HL-60 (cell line): ENCODE data around the gene TCFL5.

Source experiments
- DNase-seq, 2 experiments: peaks; one replicate each; pipeline ENCODE4 v3.0.0-alpha.2; 2010 to 2020; ENCODE audit warnings: low read depth in 1 of 2, low spot score in 1 of 2
- H3K27ac ChIP-seq: fragments of 250-450 bp; sonication (Bioruptor Pico); replicated peaks from 2 replicates; pipeline ENCODE4 v1.5.1; 2020; ENCODE audit warnings: mild to moderate bottlenecking, moderate library complexity
- H3K27me3 ChIP-seq: fragments of 250-450 bp; sonication (Bioruptor Pico); 2 replicates; pipeline ENCODE4 v1.5.1; 2021; ENCODE audit warnings: mild to moderate bottlenecking, moderate library complexity; ENCODE audit not compliant: insufficient read depth, poor library complexity, severe bottlenecking
- H3K4me3 ChIP-seq: replicated peaks from 2 replicates; pipeline ENCODE4 v1.5.1; 2011; ENCODE audit warnings: mild to moderate bottlenecking, control low read depth, low read length; ENCODE audit not compliant: insufficient read depth
- CTCF ChIP-seq: IDR thresholded peaks from one replicate; pipeline ENCODE4 v1.5.1; 2011; ENCODE audit warnings: low read length, control low read depth, inconsistent platforms; ENCODE audit not compliant: insufficient read depth
- GABPA ChIP-seq: IDR thresholded peaks from 2 replicates; pipeline ENCODE4 v1.6.1; 2012; ENCODE audit warnings: low read depth
- POLR2AphosphoS5 ChIP-seq: IDR thresholded peaks from 2 replicates; pipeline ENCODE4 v1.6.1; 2012; ENCODE audit warnings: low read depth
- SPI1 ChIP-seq: IDR thresholded peaks from 2 replicates; pipeline ENCODE4 v1.6.1; 2012; ENCODE audit warnings: low read depth, mild to moderate bottlenecking, borderline replicate concordance
- TF ChIP-seq, protein P1 (sequence below): IDR thresholded peaks from 2 replicates; pipeline ENCODE4 v1.6.1; 2012; ENCODE audit warnings: low read depth; ENCODE audit not compliant: insufficient replicate concordance

The TCFL5 gene

GRCh38 chr20:62816031-62816883 is 45.4 kb downstream of the TCFL5 start:
- Histone ChIP-seq H3K27me3 (peaks cover 21% of the 10 kb centered on the region), H3K4me3 (no peak overlapping the region), H3K27ac (no peak overlapping the region)
- no peak for TF ChIP-seq CTCF
- 0 out of 2 replicates have a peak, but pooled peaks have one; percentile 7 for TF ChIP-seq GABPA
- DNase-seq = no peak

DNA sequence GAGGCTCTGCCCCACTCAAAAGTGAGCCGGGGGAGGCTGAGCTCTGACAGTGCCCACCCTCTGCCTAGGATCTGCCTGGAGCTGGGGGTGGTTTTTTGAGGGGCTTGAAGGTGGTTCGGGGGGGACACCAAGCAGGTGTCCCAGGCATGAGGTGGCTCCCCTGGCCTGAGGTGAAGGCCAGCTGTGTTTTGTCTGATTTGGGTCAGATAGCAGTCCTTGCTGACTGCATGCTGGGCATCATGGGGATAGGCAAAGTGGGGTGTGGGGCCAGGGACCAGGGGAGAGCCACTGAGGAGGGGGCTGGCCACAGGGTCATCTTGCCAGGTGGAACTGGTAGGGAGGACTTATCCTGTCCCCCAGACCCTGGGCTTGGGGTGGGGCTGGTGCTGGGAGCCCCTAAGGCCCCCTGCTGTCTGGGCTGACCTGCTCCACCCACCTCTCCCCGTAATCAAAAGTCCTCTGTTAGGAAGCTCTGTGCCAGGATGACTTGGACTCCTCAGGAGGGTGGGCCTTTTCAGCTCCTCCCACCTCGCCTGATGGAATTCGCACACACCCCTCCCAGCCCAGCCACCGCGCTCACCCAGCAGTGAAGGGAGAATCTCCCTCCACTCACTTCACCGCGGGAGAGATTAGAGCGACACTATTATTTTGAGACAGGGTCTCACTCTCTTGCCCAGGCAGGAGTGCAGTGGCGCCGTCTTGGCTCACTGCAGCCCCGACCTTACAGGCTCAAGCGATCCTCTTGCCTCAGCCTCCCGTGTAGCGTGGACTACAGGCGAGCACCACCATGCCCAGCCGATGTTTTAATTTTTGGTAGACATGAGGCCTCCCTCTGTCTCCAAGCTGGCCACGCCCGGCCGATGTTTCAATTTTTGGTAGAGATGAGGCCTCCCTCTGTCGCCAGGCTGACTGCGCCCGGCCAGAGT is 46.3 kb downstream of the TCFL5 start:
- Histone ChIP-seq H3K27ac (no peak overlapping the region), H3K27me3 (peaks cover 21% of the 10 kb centered on the region), H3K4me3 (no peak overlapping the region)
- TF ChIP-seq SPI1 (no peak), CTCF (no peak), POLR2AphosphoS5 (no peak), GABPA (no peak)
- TF ChIP-seq, protein P1, sequence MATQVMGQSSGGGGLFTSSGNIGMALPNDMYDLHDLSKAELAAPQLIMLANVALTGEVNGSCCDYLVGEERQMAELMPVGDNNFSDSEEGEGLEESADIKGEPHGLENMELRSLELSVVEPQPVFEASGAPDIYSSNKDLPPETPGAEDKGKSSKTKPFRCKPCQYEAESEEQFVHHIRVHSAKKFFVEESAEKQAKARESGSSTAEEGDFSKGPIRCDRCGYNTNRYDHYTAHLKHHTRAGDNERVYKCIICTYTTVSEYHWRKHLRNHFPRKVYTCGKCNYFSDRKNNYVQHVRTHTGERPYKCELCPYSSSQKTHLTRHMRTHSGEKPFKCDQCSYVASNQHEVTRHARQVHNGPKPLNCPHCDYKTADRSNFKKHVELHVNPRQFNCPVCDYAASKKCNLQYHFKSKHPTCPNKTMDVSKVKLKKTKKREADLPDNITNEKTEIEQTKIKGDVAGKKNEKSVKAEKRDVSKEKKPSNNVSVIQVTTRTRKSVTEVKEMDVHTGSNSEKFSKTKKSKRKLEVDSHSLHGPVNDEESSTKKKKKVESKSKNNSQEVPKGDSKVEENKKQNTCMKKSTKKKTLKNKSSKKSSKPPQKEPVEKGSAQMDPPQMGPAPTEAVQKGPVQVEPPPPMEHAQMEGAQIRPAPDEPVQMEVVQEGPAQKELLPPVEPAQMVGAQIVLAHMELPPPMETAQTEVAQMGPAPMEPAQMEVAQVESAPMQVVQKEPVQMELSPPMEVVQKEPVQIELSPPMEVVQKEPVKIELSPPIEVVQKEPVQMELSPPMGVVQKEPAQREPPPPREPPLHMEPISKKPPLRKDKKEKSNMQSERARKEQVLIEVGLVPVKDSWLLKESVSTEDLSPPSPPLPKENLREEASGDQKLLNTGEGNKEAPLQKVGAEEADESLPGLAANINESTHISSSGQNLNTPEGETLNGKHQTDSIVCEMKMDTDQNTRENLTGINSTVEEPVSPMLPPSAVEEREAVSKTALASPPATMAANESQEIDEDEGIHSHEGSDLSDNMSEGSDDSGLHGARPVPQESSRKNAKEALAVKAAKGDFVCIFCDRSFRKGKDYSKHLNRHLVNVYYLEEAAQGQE = no peak
- DNase-seq = no peak

- no peak for DNase-seq
- Histone ChIP-seq H3K4me3 (no peak overlapping the region), H3K27me3 (peaks cover 21% of the 10 kb centered on the region), H3K27ac (no peak overlapping the region)
- no peak for TF ChIP-seq SPI1
- TF ChIP-seq GABPA = no peak
- no peak for TF ChIP-seq POLR2AphosphoS5
- TF ChIP-seq, protein P1 = no peak
- TF ChIP-seq CTCF = no peak
Observed at GRCh38 chr20:62814709-62815065, 46.9 kb downstream of the TCFL5 start.
